Vagina (tissue), 2 donors: ENCODE measurements around the gene KRT16.
"Not testable (repeated sequence)": the region's sequence is repeated elsewhere in the genome, so short reads cannot be mapped to it uniquely, and the experiment has no call there.

Experiments
- CTCF ChIP-seq, 3 experiments: fragments of 450-650 bp in 2 of 3; fragments of 200-600 bp in 1 of 3; sonication (generic) in 1 of 3; IDR thresholded peaks; one replicate each; pipeline ENCODE4 v1.5.1; 2017 to 2019; ENCODE audit warnings: antibody characterized with exemption in 3 of 3, mild to moderate bottlenecking in 2 of 3, moderate library complexity in 2 of 3
- POLR2A ChIP-seq, 2 donors: fragments of 450-650 bp; IDR thresholded peaks; one replicate each; pipeline ENCODE4 v1.6.1; 2017; ENCODE audit warnings: antibody characterized with exemption in 2 of 2, mild to moderate bottlenecking in 2 of 2, moderate library complexity in 2 of 2

DNA sequence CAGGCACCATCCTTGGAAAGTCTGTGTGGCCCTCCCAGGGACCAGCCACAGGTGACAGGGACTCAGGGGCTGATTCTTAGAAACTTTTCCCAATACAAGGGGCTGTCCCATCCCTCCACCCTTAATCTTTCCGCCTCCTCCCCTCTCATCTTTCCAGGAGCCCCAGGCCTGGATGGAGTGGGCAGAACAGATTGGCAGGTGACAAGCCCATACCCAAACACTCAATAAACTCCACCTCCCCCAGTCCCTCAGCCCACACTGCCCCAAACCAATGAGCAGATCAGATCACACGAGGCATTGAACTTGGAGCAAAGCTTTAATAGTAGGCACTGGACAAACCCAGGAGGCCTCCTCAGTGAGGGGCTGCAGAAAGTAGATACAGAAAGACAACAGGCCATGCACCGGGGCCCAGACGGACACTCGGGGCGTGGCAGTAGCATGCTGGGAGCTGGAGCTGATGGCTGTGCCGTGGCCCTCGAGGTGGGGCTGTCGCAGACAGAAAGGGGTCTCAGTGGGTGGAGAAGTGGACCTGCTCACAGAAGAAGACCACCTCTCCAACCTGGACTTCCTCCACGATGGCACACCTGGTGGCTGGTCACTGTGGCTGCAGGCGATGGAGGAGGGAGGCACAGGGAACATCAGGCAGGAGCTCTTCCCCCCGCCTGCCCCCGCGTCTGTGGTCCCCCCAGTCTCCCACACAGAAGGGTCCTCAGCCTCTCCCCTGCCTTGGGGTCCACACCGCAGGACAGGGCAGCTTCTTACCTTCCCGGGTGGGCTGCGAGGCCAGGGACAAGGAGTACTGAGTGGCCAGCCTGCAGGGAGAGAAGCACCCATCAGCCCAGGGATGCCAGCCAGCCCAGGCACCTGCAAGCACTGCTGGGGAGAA lies 13.7 kb upstream of the KRT16 start:
- not testable (repeated sequence) for TF ChIP-seq CTCF, POLR2A (IDR thresholded peaks at IDR 0.05)
